IMR-90 (cell line): ENCODE results near the gene ERMARD. TPM values are rescaled to one million over a fixed set of nuclear protein-coding genes. Genes with fewer than 3 reads are reported as not detected.

Experiments used
- BHLHE40 ChIP-seq: fragments of 150-350 bp; IDR thresholded peaks from 2 replicates; pipeline ENCODE4 v1.6.1; 2016; ENCODE audit warnings: mild to moderate bottlenecking, low read depth, low read length
- CTCF ChIP-seq: conservative IDR thresholded peaks from 2 replicates; pipeline ENCODE4 v1.5.1; 2012; ENCODE audit warnings: mild to moderate bottlenecking, low read depth, low read length, improper control_type of control experiment
- MAFK ChIP-seq: IDR thresholded peaks from 2 replicates; pipeline ENCODE4 v1.6.1; 2012; ENCODE audit warnings: low read depth, low read length, improper control_type of control experiment
- POLR2A ChIP-seq: IDR thresholded peaks from 2 replicates; pipeline ENCODE4 v1.6.1; 2012; ENCODE audit warnings: mild to moderate bottlenecking, low read depth, low read length
- RAD21 ChIP-seq: IDR thresholded peaks from 2 replicates; pipeline ENCODE4 v1.6.1; 2012; ENCODE audit warnings: low read length, improper control_type of control experiment
- polyA plus RNA-seq, 3 experiments: library from polyadenylated mRNA; depleted of rRNA; stranded (reverse); fragments of >200 nt; gene quantifications; 2 replicates each; pipeline ENCODE4 v1.2.3, GENCODE V29; 2012; ENCODE audit warnings: low replicate concordance in 1 of 3
- total RNA-seq: library from RNA; depleted of rRNA; stranded (reverse); fragments of >200 nt; gene quantifications from 2 replicates; pipeline ENCODE4 v1.2.3, GENCODE V29; 2012

ERMARD gene
- total and polyA plus RNA-seq, 2 of the 4 experiments (the other 2 are of a cell fraction), result 15.1 to 25.4 TPM

- TF ChIP-seq CTCF (no peak), RAD21 (no peak), POLR2A (no peak), BHLHE40 (no peak), MAFK (no peak)
These were observed 40.3 kb downstream of the ERMARD start (continued) for GRCh38 chr6:169791721-169792131.
